Activated gamma-delta T cell treated with anti-CD3 and anti-CD28 coated beads, Interleukin-2, amount 50 U/mL, for 16 hours (primary cell): ENCODE results near the gene M1AP.
A peak's percentile ranks its signal among the peaks of the same experiment; 100 is the strongest.

Experiments
- DNase-seq: peaks from one replicate; pipeline ENCODE4 v3.0.0-alpha.2; 2020; ENCODE audit warnings: low read depth

The M1AP gene

GRCh38 chr2:74546004-74546403, 102.1 kb downstream of the M1AP start:
- DNase-seq: no peak

- no peak for DNase-seq
Observed at GRCh38 chr2:74544634-74545033, 103.5 kb downstream of the M1AP start.

- no peak for DNase-seq
Observed at GRCh38 chr2:74542978-74543377, 105.2 kb downstream of the M1AP start.

DNA sequence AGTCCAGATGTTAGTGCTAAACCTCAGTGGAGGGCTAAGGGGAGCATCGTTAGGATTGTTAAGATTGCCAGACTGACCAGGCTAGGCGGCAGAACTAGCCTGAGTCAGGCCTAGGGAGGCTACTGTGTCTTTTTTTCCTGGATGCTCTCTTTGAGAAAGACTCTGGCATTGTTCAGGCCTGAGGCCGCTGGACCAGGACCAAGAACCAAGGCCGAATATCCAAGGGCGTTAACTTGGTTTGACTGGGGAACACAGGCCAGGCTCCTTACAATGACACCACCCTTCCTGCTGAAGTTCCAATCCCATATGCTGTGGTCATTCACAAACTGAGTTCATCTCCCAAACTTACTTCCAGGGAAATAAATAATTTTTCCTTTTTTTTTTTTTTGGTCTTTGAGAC, 107.8 kb downstream of the M1AP start:
- DNase-seq: no peak

DNA sequence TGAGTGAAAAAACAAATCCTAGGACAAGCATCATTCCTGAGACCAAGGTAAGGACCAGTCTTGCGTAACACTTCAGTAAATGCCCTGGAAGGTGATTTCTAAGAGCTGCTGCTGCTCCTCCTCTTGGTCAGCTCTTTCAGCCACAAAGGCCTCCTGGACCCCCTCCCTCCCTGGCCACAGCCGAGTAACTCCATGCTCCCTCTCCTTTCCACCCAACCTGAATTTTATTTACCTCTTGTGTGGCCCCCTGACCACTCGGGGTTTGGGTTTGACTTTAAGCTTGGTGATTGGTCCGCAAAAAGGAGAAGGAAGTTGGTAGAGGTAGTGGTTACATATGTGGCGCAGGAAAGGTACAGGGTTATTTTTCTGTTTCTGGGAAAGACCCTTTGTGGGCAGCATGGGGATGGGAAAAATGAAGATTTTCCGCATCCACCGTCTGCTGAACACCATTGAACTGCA, 109.2 kb downstream of the M1AP start:
- no peak for DNase-seq

- DNase-seq: no peak
Observed at GRCh38 chr2:74537140-74537539, 111.0 kb downstream of the M1AP start.

DNA sequence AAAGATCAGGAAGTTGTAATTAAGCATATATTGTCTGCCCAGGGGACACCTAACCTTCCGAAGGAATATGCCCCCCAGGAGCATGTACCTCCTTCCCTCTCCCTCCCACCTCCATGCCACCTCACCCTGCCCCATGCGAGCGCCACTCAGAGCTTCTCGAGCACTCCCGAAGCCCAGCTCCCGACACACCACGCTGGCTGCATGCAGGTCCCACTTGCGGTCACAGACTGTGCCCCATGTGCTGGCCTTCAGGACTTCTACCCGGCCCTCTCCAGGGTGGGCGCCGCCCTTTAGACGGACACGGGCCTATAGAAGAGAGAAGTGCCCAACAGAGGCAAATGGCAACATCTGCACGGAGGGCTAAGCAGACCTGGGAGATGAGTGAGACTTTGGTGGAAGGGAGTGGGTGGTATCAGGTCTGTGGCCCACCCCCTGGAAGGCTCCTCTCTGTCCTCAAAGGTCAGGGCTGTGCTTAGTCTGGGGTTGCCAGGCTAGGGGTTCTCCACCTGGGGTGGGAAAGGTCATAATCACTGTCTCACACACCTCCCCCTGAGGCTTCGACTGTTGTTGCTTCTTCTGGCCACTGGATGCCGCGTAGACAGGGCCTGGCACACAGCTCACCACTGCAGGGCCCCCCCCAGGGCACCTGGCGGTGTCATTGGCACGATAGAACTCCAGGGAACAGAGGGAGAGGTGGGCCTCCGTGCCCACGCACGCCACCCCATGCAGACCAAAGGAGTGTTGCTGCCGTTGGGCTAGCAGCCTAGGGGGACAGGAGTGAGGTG, 111.8 kb downstream of the M1AP start:
- DNase-seq: no peak

DNA sequence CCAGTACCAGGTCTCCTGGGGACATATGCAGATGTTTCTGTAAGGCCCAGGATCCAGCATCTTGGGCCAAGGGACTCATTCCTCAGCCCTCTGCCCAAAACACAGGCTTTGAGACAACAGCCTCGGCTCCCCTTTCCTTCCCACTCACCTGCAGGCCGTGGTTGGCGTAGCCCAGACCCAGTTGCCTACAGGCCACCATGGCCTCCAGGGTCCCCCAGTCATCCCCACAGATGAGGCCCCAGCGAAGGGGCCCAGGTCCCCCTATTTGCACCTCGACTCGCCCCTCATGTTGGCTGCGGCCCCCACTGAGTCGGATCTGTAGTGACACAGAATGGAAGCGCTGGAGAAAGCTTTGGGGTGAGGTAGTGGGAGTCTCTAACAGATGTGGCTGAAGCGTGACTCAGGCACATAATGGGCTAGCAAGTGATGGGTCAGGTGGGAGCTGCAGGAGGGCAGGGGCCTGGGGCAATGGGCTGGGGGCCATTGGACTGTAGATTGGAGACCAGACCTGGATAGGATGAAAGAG, 112.6 kb downstream of the M1AP start:
- DNase-seq: no peak

DNA sequence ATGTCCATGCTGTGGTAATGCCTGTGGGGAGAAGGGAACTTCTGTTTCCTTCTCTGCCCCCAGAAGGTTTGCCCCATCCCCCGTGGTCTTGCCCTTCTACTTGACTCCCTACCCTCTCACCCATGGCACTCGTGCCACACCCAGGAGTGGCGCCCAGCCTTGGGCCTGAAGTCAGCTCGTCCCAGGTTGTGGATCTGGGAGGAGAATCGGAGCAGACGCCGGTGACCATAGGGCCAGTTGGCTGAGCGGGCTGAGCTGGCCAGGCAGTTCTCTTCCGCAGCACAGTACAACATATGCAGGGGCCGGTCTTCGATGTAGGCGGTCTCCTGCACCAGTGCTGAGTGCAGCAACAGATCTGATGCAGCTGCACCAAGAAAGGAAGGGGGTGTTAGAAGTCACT, 113.7 kb downstream of the M1AP start:
- DNase-seq: no peak

DNA sequence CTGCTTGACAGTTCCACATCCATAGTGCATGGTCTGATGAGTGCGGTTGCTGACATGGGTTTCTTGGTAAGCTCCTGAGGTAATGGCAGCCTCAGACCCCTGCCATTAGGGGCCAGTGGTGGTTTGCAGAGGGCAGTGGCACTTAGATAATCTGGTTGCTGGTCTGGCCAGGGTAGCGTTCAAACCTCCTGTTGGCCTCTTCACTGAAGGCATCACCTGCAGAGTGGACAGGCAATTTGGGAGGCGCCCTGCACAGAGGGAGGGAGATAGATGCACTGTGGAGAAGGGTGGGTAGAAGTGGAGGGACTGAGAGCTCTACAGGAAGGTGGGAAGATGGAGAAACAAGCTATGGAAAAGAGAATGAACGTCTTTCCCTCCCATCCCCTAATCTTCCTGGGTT, 114.7 kb downstream of the M1AP start:
- DNase-seq: no peak

DNA sequence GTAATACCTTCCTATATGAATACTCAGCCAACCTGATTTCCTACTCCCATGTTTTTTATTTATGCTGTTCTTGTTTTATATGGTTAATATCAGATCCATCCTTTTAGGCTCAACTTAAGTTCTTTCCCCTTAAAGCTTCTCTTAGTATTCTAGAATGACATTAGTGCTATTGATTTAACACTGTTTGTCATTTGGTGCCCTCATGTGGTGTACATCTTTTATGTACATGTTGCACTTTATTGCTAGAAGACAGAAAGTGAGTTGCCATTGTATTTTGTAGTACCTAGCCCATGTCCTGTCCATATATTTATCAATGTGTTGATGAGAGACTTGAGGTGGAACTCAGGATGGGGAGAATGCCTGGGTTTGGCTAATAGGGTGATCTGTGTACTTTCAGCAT, 115.9 kb downstream of the M1AP start:
- no peak for DNase-seq

GRCh38 chr2:74531666-74532065, 116.5 kb downstream of the M1AP start:
- no peak for DNase-seq

GRCh38 chr2:74530239-74531187, 117.6 kb downstream of the M1AP start:
- no peak for DNase-seq

DNA sequence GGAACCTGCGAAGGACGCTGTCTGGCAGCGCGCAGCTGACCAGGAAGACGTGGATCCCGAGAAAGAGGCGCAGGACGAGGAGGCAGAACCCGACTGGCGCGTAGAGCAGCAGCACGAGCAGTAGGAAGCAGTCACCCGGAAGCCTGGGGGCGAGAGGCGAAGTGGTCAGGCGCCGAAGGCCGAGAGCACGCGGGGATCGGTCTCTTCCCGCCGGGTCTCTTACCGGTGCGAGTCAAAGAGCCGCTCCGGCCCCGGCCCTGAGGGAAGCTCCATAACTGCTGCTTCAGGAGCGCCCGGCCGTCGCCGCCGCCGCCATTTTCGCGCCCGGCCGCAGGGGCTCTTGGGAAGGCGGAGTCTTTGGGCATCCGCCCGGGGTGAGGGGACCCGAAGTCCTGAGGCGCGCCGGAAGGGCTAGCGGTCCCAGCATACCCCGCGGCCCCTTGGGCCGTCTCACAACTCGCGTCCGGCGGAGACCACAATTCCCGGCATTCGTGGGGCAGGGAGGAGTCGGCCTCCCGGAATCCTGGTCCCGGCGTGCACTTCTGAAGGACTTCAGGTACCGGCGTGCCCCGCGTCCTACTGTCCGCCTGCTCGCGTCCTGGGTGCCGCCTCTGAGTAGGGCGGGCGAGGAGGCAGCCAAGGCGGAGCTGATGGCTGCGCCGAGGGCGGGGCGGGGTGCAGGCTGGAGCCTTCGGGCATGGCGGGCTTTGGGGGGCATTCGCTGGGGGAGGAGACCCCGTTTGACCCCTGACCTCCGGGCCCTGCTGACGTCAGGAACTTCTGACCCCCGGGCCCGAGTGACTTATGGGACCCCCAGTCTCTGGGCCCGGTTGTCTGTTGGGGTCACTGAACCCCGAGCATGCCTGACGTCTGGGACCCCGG, 118.5 kb downstream of the M1AP start, which contains the start of the genes AUP1 and HTRA2:
Gene AUP1, minus strand, starts transcription at position 350 of the 882 bp plus-strand sequence. Its CDS starts 77 bp downstream, at position 273.
Gene HTRA2, plus strand, starts transcription at position 577 of the 882 bp plus-strand sequence. Its CDS starts 74 bp downstream, at position 651.
- DNase-seq: peak; percentile 79

DNA sequence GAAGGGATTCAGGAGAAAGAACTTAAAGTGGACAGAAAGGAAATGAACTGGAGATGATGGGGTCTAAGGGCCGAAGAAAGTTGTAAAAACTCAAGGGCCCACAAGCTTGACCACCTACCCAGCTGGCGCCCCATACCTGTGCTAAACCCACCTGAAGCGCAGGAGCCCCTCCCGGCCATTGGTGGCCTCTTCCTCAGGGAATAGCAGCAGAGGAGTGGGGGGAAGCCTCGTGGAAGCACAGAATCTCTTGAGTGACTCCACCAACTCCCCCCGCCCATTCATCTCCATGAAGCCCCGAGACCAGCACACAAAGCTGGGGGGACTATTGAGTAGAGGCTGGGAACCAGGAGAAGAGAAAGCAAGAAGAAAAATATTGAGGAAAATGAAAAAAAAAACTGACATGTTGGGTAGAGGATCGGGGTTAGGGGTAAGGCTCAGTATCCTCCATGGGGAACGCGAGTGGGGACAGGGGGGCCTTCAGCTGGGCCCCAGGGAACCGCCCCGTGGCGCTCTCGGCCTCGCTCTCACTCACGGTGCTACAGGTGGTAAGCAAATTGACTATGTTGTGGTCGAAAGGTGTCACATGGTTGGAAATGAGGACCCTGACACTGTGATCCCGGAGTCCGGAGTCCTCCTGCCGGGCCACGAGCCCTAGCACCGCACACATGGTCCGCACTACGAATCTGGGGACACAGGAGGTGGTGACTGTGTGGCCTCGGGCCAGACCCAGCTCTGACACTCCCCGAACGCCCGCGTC, 119.4 kb downstream of the M1AP start:
- no peak for DNase-seq

- DNase-seq: no peak
Observed at GRCh38 chr2:74527741-74528140, 120.4 kb downstream of the M1AP start.

- DNase-seq: no peak
Observed at GRCh38 chr2:74526649-74527230, 121.4 kb downstream of the M1AP start.

GRCh38 chr2:74525717-74526648, 122.1 kb downstream of the M1AP start, which contains the start of gene DQX1:
DQX1 (minus strand) TSS chr2:74526231; CDS start chr2:74525729, 502 bp downstream.
- DNase-seq: no peak
